Renal cortical epithelial cell (primary cell): ENCODE results near the gene CREB3L4. TPM values are rescaled to one million over a fixed set of nuclear protein-coding genes. Genes with fewer than 3 reads are reported as not detected.
A peak's percentile ranks its signal among the peaks of the same experiment; 100 is the strongest.

Experiments
- DNase-seq: peaks from one replicate; pipeline ENCODE4 v3.0.0-alpha.2; 2011; ENCODE audit warnings: low read depth
- total RNA-seq: library from RNA; depleted of rRNA; stranded (reverse); fragments of >200 nt; gene quantifications from 2 replicates; pipeline ENCODE4 v1.2.3, GENCODE V29; 2014

Gene CREB3L4, protein sequence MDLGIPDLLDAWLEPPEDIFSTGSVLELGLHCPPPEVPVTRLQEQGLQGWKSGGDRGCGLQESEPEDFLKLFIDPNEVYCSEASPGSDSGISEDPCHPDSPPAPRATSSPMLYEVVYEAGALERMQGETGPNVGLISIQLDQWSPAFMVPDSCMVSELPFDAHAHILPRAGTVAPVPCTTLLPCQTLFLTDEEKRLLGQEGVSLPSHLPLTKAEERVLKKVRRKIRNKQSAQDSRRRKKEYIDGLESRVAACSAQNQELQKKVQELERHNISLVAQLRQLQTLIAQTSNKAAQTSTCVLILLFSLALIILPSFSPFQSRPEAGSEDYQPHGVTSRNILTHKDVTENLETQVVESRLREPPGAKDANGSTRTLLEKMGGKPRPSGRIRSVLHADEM
- 4.9 and 7.1 TPM in 2 replicates for total RNA-seq

DNA sequence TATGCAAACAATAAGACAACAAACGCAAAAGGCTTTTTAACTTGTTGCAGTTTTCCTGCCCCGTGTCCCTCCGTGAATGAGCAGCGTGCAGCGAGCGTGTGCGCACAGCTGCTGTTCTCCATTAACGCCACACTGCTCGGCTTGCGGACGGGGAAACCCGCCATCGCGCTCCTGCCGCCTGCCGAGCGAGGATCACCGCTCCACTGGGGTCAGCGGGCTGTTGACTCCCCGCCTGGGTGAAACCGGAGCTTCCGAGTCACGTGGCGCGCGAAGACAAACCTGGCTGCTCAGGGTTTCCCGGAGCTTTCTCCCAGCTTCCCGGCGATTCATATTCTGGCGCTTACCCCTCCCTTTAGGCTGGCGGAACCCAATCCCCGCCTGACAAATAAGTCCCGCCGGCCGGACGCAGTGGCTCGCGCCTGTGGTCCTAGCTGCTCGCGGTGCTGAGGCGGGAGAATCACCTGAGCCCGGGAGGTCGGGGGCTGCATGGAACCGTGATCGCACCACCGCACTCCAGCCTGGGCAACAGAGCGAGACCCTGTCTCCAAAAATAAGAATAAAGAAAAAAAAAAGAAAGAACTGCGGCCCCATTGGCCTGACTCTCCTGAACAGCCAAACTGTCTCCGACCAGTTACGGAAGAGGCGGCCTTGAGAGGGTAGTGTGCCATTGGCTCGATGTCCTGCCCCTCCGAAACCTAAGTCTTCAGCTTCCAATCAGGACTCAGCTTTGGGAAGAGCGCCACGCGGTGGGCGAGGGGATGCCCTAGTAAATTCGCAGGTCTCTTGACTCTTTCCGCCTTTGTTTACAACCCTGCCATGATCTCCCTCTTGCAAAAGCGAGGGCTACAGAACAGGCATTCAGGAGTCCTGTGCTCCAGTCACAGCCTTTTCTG, at the start of gene CREB3L4:
TSS of gene CREB3L4 (plus strand) at position 796 of the 893 bp plus-strand sequence. CDS start 624 bp downstream, outside the sequence.
- DNase-seq = peak; percentile 98

DNA sequence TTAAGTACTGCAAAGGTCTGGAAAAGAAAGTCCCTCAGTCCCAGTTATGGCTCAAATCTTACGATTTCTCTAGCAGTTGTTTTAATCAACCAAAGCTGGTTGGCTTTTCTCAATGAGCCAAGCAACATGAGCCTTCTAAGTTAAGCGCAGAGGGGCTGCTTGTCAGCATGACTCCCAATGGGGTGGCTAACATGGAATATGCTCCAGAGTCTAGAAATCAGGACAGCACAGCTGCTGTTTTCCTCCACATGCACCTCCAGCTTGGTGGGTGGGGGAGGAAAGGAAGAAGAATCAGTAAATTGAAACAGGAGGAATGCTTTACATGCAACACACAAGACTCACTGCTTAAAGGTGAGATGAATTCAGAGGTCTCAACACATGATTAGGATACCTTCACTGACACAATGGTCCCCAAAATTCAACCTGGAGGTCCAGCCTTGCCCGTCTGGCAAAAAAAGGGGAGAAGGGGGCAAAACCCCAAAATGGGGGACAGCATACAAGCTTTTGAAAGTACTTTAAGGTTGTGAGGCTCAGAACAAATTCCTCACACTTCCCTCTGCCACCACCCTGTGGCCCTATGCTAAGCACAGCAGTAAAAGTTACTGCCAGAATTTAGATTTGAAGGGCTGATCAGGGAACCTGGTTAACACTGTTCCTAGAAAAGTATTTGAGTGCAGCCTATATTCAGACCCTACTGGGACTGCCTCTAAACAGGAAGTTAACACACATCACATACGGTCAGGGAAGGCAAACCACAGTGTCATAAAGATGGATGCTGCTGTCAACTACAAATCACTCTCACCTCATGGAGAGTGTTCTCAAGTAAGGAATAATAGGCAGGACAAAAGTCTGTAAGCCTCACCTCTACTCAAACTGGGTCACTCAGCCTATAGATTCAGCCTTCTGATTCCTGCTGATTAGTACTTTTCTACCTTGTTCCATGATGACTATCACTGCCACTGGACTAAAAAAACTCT, 47.5 kb upstream of the CREB3L4 start:
- peak; percentile 25 for DNase-seq

DNA sequence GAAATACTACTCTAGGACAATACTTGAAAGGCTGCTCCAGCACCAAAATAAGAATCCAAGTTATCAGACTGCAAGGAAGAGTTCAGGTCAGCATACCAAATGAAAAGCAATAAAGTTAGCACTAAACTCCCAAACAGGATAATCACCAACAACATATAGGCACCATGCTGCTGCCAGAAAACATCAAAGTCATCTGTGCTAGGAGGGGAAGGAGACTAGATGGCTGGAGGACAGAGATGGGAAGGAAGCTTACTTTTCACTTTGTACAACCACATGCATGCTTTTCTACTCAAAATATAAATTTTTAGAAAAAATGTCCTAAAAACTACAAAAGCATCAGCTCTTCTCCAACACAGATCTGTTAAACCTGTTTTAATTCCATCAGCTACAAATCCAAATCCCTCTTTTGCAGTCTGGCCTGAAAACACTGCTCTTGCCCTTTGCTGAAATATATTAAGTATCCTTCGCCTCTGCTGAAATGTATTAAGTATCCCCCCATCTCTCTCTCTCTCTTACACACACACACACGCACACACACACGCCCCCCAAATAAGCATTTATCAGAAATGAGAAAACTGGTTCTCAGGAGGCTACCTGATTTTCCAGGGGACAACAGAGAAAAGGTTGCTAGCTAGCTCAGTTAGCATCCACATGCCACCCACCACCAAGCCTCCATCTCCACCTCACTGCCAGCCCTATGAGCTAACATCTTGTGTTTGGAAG, 46.5 kb upstream of the CREB3L4 start:
- DNase-seq = no peak

DNA sequence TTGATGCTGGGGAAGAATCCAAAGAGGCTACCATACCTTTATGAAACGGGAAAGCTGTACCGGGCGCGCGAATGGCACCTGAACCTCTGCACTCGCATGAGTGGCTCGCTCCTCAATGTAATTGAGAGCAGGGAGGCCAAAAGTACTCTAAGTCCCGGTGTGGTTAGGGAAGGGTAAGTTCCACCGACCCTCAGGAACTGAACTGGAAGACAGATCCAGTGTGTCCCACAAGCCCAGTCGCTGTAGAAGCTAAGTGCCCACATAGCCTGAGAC, 46.0 kb upstream of the CREB3L4 start:
- DNase-seq = no peak

DNA sequence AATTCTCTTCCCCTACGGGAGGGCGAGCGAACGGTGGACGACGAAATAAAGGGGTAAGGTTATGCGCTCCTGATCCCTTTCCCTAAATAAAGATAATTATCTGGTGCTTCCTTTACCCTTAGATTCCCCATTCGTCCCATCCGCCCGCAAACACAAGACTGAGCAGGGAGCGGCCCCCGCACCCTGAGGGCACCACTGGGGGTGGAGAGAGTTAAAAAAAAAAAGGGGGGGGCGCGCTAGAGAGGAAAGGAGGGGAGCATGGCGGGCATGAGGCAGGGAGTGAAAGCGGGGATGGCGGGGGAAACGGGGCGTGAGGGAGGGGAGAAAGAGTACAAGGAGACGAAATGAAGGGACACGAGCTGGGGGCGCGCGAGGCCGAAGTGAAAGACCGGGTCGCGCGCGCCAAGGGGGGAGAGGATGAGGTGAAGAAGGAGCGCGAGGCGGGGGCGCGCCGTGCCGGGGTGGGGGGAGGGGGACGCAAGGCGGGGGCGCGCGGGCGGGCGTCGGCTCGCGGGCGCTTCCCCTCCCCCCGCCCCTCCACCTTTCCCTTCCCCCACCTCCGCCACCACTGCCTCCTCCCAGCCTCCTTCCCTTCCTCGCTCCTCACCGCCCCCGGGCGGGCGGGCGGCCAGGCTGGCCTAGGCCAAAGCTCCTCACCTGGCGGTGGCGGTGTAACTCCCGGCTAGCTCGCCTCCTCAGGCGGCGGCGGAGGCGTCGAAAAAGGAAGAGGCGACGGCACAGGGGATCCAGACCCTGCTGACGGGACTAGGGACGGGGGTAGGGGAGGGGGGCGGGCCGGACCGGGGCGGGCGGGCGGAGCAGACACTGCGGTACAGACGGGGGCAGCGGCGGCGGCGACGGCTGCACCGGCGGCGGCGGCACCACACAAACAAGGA, 45.4 kb upstream of the CREB3L4 start:
- no peak for DNase-seq

DNA sequence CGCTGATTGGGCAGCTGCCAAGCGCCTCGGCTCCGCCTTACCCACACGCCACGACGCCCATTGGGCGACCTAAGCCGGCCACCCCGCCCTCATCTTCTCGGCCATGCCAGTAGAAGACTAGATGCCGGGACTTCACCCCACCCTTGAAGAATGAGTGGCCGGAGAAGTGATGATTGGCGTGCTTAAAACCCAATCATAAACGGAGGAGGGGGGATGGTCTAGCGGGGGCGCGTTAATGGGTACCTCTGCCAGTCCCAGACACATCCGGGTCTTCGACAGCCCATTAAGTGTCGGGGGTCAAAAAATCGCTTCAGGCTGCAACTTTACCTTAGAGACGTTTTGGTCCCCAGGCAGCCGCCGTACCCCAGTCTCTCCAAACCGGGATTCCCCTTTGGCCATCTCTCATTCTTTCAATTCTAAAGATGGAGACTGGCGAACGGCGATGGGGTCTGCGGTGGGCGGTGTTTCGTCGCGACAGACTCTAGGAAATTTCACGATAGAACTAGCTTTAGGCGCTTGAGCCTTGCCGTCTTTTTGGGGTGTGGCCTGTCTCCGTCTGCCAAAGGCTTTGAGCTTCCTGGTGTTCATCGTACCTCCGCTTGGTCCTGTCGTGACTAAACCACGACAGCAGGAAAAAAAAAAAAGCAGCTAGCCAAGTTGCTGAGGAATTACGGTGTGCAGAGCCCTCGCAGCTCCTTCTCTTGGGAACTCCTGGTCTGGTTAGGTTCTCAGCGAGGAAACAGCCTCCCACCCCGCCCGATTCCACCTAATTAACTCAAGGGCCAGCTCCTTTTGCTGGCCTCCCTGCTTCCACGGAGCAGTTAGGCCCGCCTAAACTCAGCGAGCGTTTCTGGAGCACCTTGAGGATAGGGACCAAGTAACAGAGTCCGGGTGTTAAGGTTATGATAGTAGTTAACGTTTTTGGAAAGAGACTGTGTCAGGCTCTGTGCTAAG, 44.5 kb upstream of the CREB3L4 start, which contains the start of gene GATAD2B:
TSS of gene GATAD2B (minus strand) at position 1 of the 954 bp plus-strand sequence. CDS start 94,625 bp downstream, outside the sequence.
- DNase-seq = peak; percentile 99

DNA sequence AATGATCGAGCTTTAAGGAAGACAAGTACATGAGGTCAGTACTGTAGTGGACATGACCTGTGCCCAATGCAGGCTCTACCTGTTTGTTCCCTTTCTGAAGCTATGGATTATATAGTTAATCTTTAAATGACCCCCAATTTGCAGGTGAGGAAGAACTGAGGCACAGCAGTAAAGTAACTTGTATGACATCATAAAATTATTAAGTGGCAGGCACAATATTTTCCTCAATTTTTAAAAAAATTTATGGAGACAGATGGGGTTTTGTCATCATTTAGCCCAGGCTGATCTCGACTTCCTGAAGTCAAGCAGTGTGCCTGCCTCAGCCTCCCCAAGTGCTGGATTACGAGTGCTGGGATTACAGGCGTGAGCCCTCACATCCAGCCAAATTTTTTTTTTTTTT, 41.3 kb upstream of the CREB3L4 start:
- no peak for DNase-seq

DNA sequence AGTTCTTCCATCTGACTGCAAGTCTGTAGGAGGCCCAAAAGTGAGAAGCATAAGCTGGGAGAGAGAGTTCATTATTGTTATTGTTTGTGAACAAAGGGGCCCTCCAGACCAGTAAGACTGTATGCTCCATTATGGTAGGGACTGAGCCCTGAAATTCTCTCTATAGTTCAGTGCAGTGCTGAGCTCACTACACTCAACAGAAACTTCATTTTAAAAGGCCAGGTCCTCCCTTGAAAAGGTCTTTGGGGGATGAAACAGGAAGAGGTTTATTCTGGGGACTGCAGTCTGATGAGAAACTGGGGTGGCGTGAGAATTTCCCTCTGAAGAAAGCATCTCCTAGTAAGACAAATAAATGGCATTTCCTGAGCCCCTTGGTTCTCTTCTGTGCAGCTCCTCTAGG, 39.5 kb upstream of the CREB3L4 start:
- no peak for DNase-seq

DNA sequence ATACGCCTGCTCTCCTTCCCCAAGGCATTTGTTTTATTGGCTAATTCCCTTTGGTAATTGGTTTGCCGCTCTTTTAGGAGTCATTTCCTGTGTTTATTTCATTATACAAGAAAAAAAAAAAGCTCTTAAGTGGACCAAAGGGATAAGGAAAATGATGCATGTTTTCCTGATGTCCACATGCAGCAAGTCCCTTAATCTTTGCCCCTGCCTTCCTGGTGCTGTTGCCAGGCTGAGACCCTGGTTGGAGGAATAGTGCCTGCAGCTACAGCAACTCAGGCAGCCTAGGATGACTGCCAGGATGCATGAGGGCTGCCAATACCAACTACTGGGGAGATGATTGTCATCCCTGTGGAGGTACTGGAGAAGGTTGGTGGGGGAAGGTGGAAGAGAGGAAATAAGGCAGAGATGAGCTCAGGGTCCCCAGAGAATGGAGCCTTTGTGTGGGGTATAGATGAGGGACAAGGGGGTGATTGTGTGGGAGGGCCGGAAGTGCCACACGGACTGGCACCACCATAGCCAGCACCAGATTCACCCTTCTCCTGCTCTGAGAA, 38.8 kb upstream of the CREB3L4 start:
- no peak for DNase-seq

DNA sequence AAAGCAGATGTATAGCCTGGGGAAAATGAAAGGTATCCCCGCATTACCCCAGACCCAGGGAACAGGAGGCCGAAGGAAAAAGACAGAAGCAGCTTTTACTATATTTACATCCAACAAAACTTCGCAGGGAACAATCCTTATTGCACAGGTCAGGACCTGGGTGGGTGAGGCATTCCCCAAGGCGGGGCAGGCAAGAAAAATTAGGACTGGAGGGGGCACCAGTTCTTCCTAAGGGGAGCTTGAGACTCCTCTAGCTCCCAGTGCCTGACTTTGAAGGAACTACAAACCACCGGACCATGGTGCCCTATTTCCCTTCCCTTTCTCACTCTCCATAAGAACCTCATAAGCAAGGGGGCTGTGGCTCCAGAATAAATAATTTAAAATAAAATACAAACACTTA, 38.3 kb upstream of the CREB3L4 start:
- DNase-seq = no peak

DNA sequence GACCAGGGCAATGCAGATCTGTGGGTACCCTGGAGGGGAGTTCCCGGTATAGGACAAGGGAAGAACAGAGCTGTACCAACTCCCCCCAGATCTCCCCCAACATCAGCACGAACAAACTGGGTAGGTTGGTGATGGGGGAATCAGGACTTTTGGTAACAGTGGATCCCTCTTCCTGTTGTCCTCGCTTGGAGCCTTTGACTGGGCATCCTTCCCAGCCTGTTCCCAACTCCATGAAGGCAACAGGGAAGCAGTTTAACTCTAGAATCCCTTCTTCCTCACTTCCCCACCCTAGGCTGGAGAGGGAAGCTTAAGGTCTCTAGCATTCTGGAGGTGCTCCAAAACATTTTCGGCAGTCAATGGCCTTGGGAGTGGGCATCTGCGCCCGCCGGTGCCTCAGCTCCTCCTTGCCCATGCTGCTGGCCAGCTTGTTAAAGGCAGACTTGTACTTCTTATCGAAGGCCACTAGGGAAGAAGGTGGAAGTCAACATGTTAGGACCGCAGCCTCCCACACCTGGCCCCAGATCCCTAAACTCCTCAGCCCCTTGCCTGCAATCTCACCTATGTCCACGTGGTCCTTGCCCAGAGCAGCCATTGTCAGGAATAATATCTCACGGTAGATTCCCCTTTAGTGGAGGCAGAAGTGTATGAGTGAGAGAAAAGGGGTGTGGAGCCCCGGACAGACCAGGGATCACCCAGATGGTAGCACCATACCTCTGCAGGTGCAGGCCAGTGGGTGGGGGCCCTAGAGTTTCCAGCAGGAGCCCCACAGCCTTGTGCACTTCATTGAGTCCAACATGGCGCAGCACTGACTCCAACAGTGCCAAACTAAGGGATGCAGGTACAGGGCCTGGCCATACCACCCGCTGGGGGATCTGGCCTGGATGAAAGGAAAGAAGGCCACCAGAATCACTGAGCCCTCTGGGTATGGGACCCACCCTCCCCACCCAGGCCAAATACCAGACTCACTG, 37.4 kb upstream of the CREB3L4 start:
- DNase-seq = no peak

DNA sequence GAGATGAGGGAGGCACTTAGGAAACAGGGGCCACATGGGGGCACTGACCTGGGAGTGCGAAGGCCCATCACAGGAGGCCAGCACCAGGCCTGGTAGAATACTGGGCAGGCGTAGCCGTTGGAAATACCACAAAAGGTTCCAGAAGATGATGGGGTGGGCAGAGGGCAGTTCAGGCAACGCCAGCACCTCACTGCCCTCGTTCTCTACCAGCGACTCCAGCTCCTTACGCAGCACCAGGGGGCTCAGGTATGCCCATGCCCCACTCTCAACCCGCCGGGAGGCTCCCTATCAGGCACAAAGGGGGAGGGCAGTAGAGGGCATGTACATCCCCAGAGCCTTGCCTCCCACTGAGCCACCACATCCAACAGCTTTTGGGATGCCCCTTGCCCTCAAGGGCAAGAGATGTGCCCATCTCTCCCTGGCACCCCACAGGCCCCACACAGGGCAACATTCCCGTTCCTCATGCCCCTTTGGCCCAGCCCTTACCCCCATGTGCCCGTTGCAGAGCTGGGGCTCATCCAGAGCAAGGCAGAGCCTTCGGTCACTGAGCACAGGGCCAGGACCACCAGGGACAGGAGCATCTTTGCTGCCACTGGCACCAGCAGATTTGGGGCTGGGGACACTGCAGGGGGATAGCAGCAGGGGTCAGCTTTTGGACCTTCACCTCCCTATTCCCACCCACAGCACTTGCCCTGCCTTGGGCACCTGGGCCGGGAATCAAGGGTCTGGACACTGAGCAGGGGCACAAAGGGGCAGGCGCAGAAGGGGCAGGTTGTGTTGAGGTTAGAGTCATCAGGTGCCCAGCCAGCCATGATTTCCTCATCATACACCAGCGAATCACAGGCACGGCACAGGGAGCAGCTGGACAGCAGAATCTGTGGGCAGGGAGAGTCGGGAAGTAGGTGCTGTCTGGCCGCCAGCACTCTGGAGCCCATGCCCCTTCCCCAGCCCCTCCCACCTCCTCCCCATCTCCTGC, 35.3 kb upstream of the CREB3L4 start:
- DNase-seq = no peak

DNA sequence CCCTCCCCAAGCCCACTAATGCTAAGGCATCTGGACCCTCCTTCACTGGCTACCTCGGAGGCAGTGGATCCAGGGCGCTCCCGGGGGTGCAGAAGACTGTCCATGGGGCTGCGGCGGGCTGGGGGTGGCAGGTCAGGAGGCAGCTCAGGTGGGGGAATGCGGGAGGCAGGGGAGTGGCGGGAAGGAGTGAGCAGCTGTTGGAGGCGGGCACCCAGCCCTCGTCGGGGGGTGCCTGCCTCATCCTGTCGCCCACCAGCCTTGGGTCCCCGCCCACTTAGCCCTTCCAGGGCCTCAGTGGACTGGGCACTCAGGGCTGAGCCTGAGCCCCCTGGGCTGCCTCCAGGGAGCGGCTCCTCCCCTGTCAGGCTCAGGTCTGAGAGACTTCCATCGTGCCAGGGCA, 34.3 kb upstream of the CREB3L4 start:
- no peak for DNase-seq

DNA sequence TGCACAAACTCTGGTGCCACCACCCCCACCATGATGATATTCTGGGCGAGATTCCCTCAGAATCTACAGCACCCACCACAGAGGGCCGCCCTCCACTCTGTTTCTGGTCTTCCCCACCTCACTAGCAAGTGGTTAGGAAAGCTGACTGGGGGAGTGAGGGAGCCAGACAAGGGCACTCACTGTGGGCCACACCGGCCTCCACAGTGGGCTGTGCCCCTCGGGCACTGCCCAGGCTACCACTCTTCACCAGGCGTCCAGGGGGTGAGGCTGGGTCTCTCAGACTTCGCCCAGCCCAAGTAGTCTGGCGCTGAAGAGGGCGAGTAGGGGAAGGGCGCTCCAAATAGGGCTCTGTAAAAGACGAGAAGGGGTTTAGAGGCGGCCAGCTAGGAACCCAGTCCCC, 33.7 kb upstream of the CREB3L4 start:
- no peak for DNase-seq

DNA sequence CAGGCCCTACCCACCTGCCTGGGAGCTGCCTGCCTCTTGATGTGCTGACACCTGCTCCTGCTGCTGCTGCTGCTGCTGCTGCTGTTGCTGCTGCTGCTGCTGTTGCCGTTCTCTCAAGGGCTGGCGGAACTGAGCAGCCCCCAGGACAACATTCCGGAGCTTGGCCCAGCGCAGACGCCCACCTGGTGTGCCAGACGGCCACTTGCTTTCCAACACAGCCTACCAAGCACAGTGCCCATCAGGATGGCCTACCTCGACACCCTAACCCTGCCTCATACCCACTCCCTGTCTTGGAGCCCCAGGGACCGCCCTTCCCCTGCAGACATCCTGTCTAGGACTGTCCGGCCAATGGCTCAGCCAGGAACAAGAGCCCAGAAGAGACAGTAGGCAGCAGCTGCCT, 33.0 kb upstream of the CREB3L4 start:
- DNase-seq = no peak
